B cell (primary cell): ENCODE data around the gene RENBP. TPM values are rescaled to one million over a fixed set of nuclear protein-coding genes. Genes with fewer than 3 reads are reported as not detected.

Source experiments
- ATAC-seq: fragments of 200-7000 bp; cut with Tn5 transposase; one replicate; pipeline ENCODE4 v1.10.0; 2021; ENCODE audit warnings: low read depth, mild to moderate bottlenecking, moderate number of reproducible peaks, moderate library complexity
- CTCF ChIA-PET: fragments of 350-600 bp; sonication (Branson Sonifier 250); formaldehyde crosslinking; loops from one replicate; lab custom pipeline; 2021; ENCODE audit warnings: antibody characterized with exemption, inconsistent platforms; lab: Charles Lee
- POLR2A ChIA-PET: fragments of 350-600 bp; sonication (Branson Sonifier 250); formaldehyde crosslinking; loops from one replicate; lab custom pipeline; 2021; ENCODE audit warnings: antibody characterized with exemption; lab: Charles Lee
- DNase-seq: peaks from one replicate; pipeline ENCODE4 v3.0.0; 2013
- H2AFZ ChIP-seq: 2 replicates; pipeline ENCODE4 v1.6.1; 2012; ENCODE audit warnings: mild to moderate bottlenecking, low read depth, low read length; ENCODE audit not compliant: insufficient read depth, poor library complexity, severe bottlenecking
- H3K27ac ChIP-seq, 2 donors: 1 replicate in 1 of 2; 2 replicates in 1 of 2; pipeline ENCODE4 v1.5.1; 2012 to 2013; ENCODE audit warnings: low read length in 2 of 2, mild to moderate bottlenecking in 2 of 2, moderate library complexity in 1 of 2
- H3K27me3 ChIP-seq, 4 experiments: fragments of 200-600 bp in 1 of 4; sonication (generic) in 1 of 4; replicated peaks in 1 of 4; 1 replicate in 2 of 4; 2 replicates in 2 of 4; pipeline versions ENCODE4 v1.6.1 to v1.7.0; 2013 to 2016; ENCODE audit warnings: low read length in 3 of 4, mild to moderate bottlenecking in 2 of 4, mixed read lengths in 1 of 4, moderate library complexity in 1 of 4; ENCODE audit not compliant: insufficient read depth in 4 of 4, control insufficient read depth in 3 of 4; ENCODE audit errors: control extremely low read depth in 1 of 4
- H3K36me3 ChIP-seq, 2 experiments: replicated peaks in 1 of 2; 1 replicate in 1 of 2; 2 replicates in 1 of 2; pipeline versions ENCODE4 v1.6.1 to v1.7.1; 2013; ENCODE audit warnings: low read length in 1 of 2; ENCODE audit not compliant: insufficient read depth in 2 of 2, control insufficient read depth in 1 of 2; ENCODE audit errors: control extremely low read depth in 1 of 2, extremely low read depth in 1 of 2
- H3K4me1 ChIP-seq, 2 donors: fragments of 200-600 bp in 1 of 2; sonication (generic) in 1 of 2; 1 replicate in 1 of 2; 2 replicates in 1 of 2; pipeline versions ENCODE4 v1.5.1 to v1.6.1; 2013 to 2017; ENCODE audit warnings: low read length in 2 of 2; ENCODE audit not compliant: control insufficient read depth in 2 of 2, insufficient read depth in 2 of 2
- H3K4me2 ChIP-seq: replicated peaks from 2 replicates; pipeline ENCODE3; 2012; ENCODE audit warnings: mild to moderate bottlenecking, low read depth, low read length; ENCODE audit not compliant: poor library complexity, severe bottlenecking
- H3K4me3 ChIP-seq, 5 experiments: fragments of 200-600 bp in 1 of 5; sonication (generic) in 1 of 5; 1 replicate in 3 of 5; 2 replicates in 2 of 5; pipeline versions ENCODE4 v1.5.1 to v1.7.0; 2011 to 2016; ENCODE audit warnings: low read length in 4 of 5, mild to moderate bottlenecking in 4 of 5, low read depth in 2 of 5, control low read depth in 1 of 5, moderate library complexity in 1 of 5; ENCODE audit not compliant: insufficient read depth in 1 of 5; ENCODE audit errors: control extremely low read depth in 1 of 5, extremely low read depth in 1 of 5
- H3K79me2 ChIP-seq: fragments of 200-600 bp; sonication (generic); one replicate; pipeline ENCODE4 v1.6.0; 2016; ENCODE audit warnings: low read length; ENCODE audit not compliant: control insufficient read depth, insufficient read depth
- H3K9ac ChIP-seq: fragments of 200-600 bp; sonication (generic); 2 replicates; pipeline ENCODE4 v1.6.1; 2017; ENCODE audit warnings: mild to moderate bottlenecking, low read length, moderate library complexity
- H3K9me3 ChIP-seq, 3 donors: one replicate each; pipeline versions ENCODE4 v1.6.1 to v1.7.1; 2013; ENCODE audit warnings: low read length in 2 of 3; ENCODE audit not compliant: control insufficient read depth in 2 of 3, insufficient read depth in 1 of 3; ENCODE audit errors: control extremely low read depth in 1 of 3
- H4K20me1 ChIP-seq: 2 replicates; pipeline ENCODE4 v1.6.0; 2012; ENCODE audit warnings: mild to moderate bottlenecking, low read length; ENCODE audit not compliant: insufficient read depth, control insufficient read depth, poor library complexity, severe bottlenecking
- H3K27ac Mint-ChIP-seq: one replicate; pipeline ENCODE4 v1.8.0; 2021; ENCODE audit warnings: mixed read lengths
- H3K27me3 Mint-ChIP-seq: one replicate; pipeline ENCODE4 v1.8.0; 2021; ENCODE audit warnings: mixed read lengths
- H3K4me1 Mint-ChIP-seq: one replicate; pipeline ENCODE4 v1.8.0; 2021; ENCODE audit warnings: mixed read lengths
- H3K4me3 Mint-ChIP-seq: one replicate; pipeline ENCODE4 v1.8.0; 2021; ENCODE audit warnings: mixed read lengths
- H3K9me3 Mint-ChIP-seq: one replicate; pipeline ENCODE4 v1.8.0; 2022; ENCODE audit warnings: mixed read lengths; ENCODE audit not compliant: insufficient read depth
- EZH2 ChIP-seq: IDR thresholded peaks from 2 replicates; pipeline ENCODE4 v1.6.1; 2012; ENCODE audit warnings: borderline replicate concordance, low read depth, mild to moderate bottlenecking, moderate library complexity, low read length; ENCODE audit not compliant: insufficient read depth, poor library complexity, severe bottlenecking
- WGBS: methylation state at CpG from one replicate; pipeline ENCODE4 v1.1.5; 2013; ENCODE audit warnings: missing lambda C conversion rate; ENCODE audit not compliant: insufficient coverage; 5-methylcytosine and 5-hydroxymethylcytosine counted together
- intact Hi-C: fragments of 100-400 bp; cut with micrococcal nuclease; formaldehyde crosslinking; loops from one replicate; pipeline ENCODE4 v1.10.0; 2022
- polyA plus RNA-seq: library from polyadenylated mRNA; depleted of rRNA; stranded (reverse); fragments of >200 nt; gene quantifications from 2 replicates; pipeline ENCODE4 v1.2.3, GENCODE V29; 2012
- total RNA-seq, 2 donors: library from RNA; stranded (reverse); fragments of 120-200 nt in 1 of 2; gene quantifications; 1 replicate in 1 of 2; 2 replicates in 1 of 2; pipeline versions ENCODE4 v1.2.3 to v1.2.4, GENCODE V29; 2013 to 2022
- TF ChIP-seq, protein P1 (sequence below): fragments of 200-600 bp; IDR thresholded peaks from one replicate; pipeline ENCODE4 v1.8.0; 2022; ENCODE audit warnings: antibody characterized with exemption, mild to moderate bottlenecking

The RENBP gene
- total and polyA plus RNA-seq, 2 donors (not counting 1 experiment from before 2014, with no cell fraction given) = 30.6 to 39.2 TPM

DNA sequence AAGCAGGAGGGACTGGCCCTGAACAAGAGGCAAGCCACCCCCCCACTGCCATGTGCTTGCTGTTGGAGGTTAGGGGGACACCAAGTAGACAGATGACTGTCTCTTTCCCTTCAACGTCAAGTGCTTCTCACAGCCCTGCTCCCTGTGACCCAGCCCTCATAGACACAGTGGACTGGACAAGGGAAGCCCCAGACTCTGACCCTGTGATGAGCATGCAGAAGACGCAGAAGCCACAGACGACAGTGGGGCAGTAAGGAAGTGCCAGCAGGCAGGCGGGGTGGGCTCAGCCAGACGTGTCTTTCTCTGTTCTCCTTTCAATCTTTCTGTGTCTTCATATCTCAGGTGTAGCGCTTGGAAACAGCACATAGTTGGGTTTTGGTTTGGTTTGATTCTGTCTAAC, 56.1 kb downstream of the RENBP start:
- H3K27ac ChIP-seq = no peak overlapping the region
- ChIA-PET POLR2A (interaction anchor here (1.1 to 1.2 kb wide), 2 partner anchors 38 to 40 kb away, joined by 3 read pairs; no protein-coding TSS in a partner anchor), CTCF (interaction anchor here (0.7 to 1.3 kb wide), 2 partner anchors 37 to 59 kb away, joined by 3 to 5 read pairs; no protein-coding TSS in a partner anchor)
- 0% methylated on average over 2 of the region's 6 CpGs for WGBS
- H3K27ac Mint-ChIP-seq = peak overlapping the region; percentile 50
- DNase-seq (peak; percentile 80), ATAC-seq (peak; percentile 80)
- peaks cover 0 to 3% (median 0%) of the 10 kb centered on the region in 3 donors for H3K9me3 ChIP-seq
- peaks cover 0 to 19% (median 9%) of the 10 kb centered on the region in 4 experiments for H3K27me3 ChIP-seq
- no peaks in the 10 kb centered on the region for H3K9me3 Mint-ChIP-seq
- peak overlapping the region; percentile 12 for H3K9ac ChIP-seq
- TF ChIP-seq, protein P1, sequence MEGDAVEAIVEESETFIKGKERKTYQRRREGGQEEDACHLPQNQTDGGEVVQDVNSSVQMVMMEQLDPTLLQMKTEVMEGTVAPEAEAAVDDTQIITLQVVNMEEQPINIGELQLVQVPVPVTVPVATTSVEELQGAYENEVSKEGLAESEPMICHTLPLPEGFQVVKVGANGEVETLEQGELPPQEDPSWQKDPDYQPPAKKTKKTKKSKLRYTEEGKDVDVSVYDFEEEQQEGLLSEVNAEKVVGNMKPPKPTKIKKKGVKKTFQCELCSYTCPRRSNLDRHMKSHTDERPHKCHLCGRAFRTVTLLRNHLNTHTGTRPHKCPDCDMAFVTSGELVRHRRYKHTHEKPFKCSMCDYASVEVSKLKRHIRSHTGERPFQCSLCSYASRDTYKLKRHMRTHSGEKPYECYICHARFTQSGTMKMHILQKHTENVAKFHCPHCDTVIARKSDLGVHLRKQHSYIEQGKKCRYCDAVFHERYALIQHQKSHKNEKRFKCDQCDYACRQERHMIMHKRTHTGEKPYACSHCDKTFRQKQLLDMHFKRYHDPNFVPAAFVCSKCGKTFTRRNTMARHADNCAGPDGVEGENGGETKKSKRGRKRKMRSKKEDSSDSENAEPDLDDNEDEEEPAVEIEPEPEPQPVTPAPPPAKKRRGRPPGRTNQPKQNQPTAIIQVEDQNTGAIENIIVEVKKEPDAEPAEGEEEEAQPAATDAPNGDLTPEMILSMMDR = no peak
- no peak for TF ChIP-seq EZH2
- peak overlapping the region; percentile 37 for H3K4me2 ChIP-seq
- H2AFZ ChIP-seq = no peak overlapping the region
- H3K4me3 ChIP-seq = no peak overlapping the region
- H3K4me1 ChIP-seq = peaks cover 40 to 44% of the 10 kb centered on the region in 2 donors
- peaks cover 3% of the 10 kb centered on the region for H3K27me3 Mint-ChIP-seq
- no peaks in the 10 kb centered on the region for H3K79me2 ChIP-seq
- peaks cover 23% of the 10 kb centered on the region for H3K4me1 Mint-ChIP-seq
- peak overlapping the region; percentile 41 for H3K4me3 Mint-ChIP-seq
- H4K20me1 ChIP-seq = no peaks in the 10 kb centered on the region
- no peaks in the 10 kb centered on the region for H3K36me3 ChIP-seq
- intact Hi-C loops = loop anchor here (5.0 kb wide), 1 partner anchor 39 kb away; the partner anchor contains the start of gene ARHGAP4

DNA sequence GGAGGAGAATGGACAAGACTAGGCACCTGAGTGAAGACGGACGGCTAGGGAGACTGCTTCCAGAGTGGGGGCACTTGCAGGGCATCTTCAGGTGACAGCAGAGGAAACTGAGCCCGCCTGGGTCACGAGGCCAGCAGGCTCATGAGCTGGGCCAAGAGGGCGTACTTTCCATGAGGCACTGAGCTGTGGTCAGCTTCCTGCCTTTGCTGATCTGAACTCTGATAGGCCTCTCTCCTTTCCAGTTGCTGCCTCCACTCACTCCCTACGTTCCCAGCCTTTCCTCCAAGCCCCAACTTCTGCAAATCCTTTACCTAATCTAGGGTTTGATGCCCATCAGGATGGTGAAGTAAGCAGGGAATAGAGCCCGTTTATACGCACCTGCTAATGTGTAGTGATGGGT, 57.1 kb downstream of the RENBP start:
- no peak for DNase-seq
- Histone ChIP-seq H3K36me3 (no peaks in the 10 kb centered on the region), H3K27ac (no peak overlapping the region), H3K9ac (no peak overlapping the region), H3K27me3 (peaks cover 0 to 24% (median 11%) of the 10 kb centered on the region in 4 experiments), H3K9me3 (peaks cover 0 to 3% (median 0%) of the 10 kb centered on the region in 3 donors), H3K4me3 (no peak overlapping the region), H3K4me1 (peaks cover 40 to 44% of the 10 kb centered on the region in 2 donors), H4K20me1 (no peaks in the 10 kb centered on the region), H2AFZ (no peak overlapping the region), H3K79me2 (no peaks in the 10 kb centered on the region), H3K4me2 (no peak overlapping the region)
- intact Hi-C loops = loop anchor here (5.0 kb wide), 1 partner anchor 40 kb away; the partner anchor contains the start of gene ARHGAP4
- peaks cover 4% of the 10 kb centered on the region for H3K27me3 Mint-ChIP-seq
- no peak for TF ChIP-seq EZH2
- TF ChIP-seq, protein P1 = no peak
- peak overlapping the region; percentile 48 for H3K4me3 Mint-ChIP-seq
- no peak overlapping the region for H3K27ac Mint-ChIP-seq
- 100% methylated on average over 2 of the region's 8 CpGs for WGBS
- no peak for ATAC-seq
- H3K4me1 Mint-ChIP-seq = peaks cover 23% of the 10 kb centered on the region
- no peaks in the 10 kb centered on the region for H3K9me3 Mint-ChIP-seq
- CTCF ChIA-PET = interaction anchor here (1.1 to 1.3 kb wide), 2 partner anchors 13 to 60 kb away, joined by 4 to 5 read pairs; no protein-coding TSS in a partner anchor
- POLR2A ChIA-PET = interaction anchor here (1.2 kb wide), 1 partner anchor 39 kb away, joined by 3 read pairs; no protein-coding TSS in a partner anchor
